Measurements from ENCODE around the gene PRM1. TPM values are rescaled to one million over a fixed set of nuclear protein-coding genes. Genes with fewer than 3 reads are reported as not detected.

The PRM1 gene
- total RNA-seq, 1 donor from 2014 or later = not detected

- Mint-ChIP-seq H3K4me1 (ENCODE audit: low read depth, unreplicated experiment) (peaks cover 4% of the 10 kb centered on the region), H3K36me3 (ENCODE audit: unreplicated experiment) (no peaks in the 10 kb centered on the region), H3K9me3 (ENCODE audit: unreplicated experiment) (no peaks in the 10 kb centered on the region), H3K4me3 (ENCODE audit: unreplicated experiment) (no peak overlapping the region), H3K27me3 (ENCODE audit: unreplicated experiment) (peaks cover 3% of the 10 kb centered on the region), H3K27ac (ENCODE audit: unreplicated experiment) (no peak overlapping the region)
- no peak for DNase-seq
- TF ChIP-seq CTCF (IDR thresholded peaks at IDR 0.05; ENCODE audit: partially characterized antibody, unreplicated experiment) = no peak
Observed at GRCh38 chr16:11313493-11314308, 32.6 kb upstream of the PRM1 start.

GRCh38 chr16:11312718-11313492 lies 31.8 kb upstream of the PRM1 start:
- Mint-ChIP-seq H3K27ac (ENCODE audit: unreplicated experiment) (no peak overlapping the region), H3K4me3 (ENCODE audit: unreplicated experiment) (no peak overlapping the region), H3K36me3 (ENCODE audit: unreplicated experiment) (no peaks in the 10 kb centered on the region), H3K27me3 (ENCODE audit: unreplicated experiment) (peaks cover 3% of the 10 kb centered on the region), H3K4me1 (ENCODE audit: low read depth, unreplicated experiment) (peaks cover 4% of the 10 kb centered on the region), H3K9me3 (ENCODE audit: unreplicated experiment) (peaks cover 1% of the 10 kb centered on the region)
- no peak for DNase-seq
- no peak for TF ChIP-seq CTCF (IDR thresholded peaks at IDR 0.05; ENCODE audit: partially characterized antibody, unreplicated experiment)

- peaks cover 4% of the 10 kb centered on the region for H3K4me1 Mint-ChIP-seq (ENCODE audit: low read depth, unreplicated experiment)
- no peak overlapping the region for H3K27ac Mint-ChIP-seq (ENCODE audit: unreplicated experiment)
- no peaks in the 10 kb centered on the region for H3K36me3 Mint-ChIP-seq (ENCODE audit: unreplicated experiment)
- DNase-seq = no peak
- H3K27me3 Mint-ChIP-seq (ENCODE audit: unreplicated experiment) = peaks cover 3% of the 10 kb centered on the region
- H3K4me3 Mint-ChIP-seq (ENCODE audit: unreplicated experiment) = no peak overlapping the region
- no peak for TF ChIP-seq CTCF (IDR thresholded peaks at IDR 0.05; ENCODE audit: partially characterized antibody, unreplicated experiment)
- H3K9me3 Mint-ChIP-seq (ENCODE audit: unreplicated experiment) = peaks cover 1% of the 10 kb centered on the region
Observed at GRCh38 chr16:11310997-11311561, 29.9 kb upstream of the PRM1 start.

- Mint-ChIP-seq H3K9me3 (ENCODE audit: unreplicated experiment) (peaks cover 1% of the 10 kb centered on the region), H3K36me3 (ENCODE audit: unreplicated experiment) (no peaks in the 10 kb centered on the region), H3K27me3 (ENCODE audit: unreplicated experiment) (peaks cover 3% of the 10 kb centered on the region), H3K4me1 (ENCODE audit: low read depth, unreplicated experiment) (peaks cover 4% of the 10 kb centered on the region), H3K4me3 (ENCODE audit: unreplicated experiment) (no peak overlapping the region), H3K27ac (ENCODE audit: unreplicated experiment) (no peak overlapping the region)
- no peak for TF ChIP-seq CTCF (IDR thresholded peaks at IDR 0.05; ENCODE audit: partially characterized antibody, unreplicated experiment)
- no peak for DNase-seq
Observed at GRCh38 chr16:11310634-11310977, 29.5 kb upstream of the PRM1 start.
